Esophagus muscularis mucosa (tissue), 4 donors: Measurements from ENCODE around the gene TP53INP2. TPM values are rescaled to one million over a fixed set of nuclear protein-coding genes. Genes with fewer than 3 reads are reported as not detected.

Source experiments
- DNase-seq: peaks from one replicate; pipeline ENCODE4 v3.0.0-alpha.2; 2017; ENCODE audit errors: extremely low spot score
- H3K27ac ChIP-seq, 4 donors: fragments of 200-600 bp; sonication (generic); replicated peaks in 1 of 4; 1 replicate in 3 of 4; 2 replicates in 1 of 4; pipeline ENCODE4 v1.5.1; 2016 to 2019; ENCODE audit warnings: mild to moderate bottlenecking in 1 of 4
- H3K27me3 ChIP-seq, 4 donors: fragments of 200-600 bp; sonication (generic); one replicate each; pipeline versions ENCODE4 v1.5.1 to v1.6.0; 2016 to 2019
- H3K36me3 ChIP-seq, 4 donors: fragments of 200-600 bp; sonication (generic); one replicate each; pipeline ENCODE4 v1.5.1; 2016 to 2019
- H3K4me1 ChIP-seq, 4 donors: fragments of 200-600 bp; sonication (generic); one replicate each; pipeline ENCODE4 v1.5.1; 2016 to 2019
- H3K4me3 ChIP-seq, 4 donors: fragments of 200-600 bp; sonication (generic); 1 replicate in 2 of 4; 2 replicates in 2 of 4; pipeline ENCODE4 v1.5.1; 2016 to 2019; ENCODE audit warnings: mild to moderate bottlenecking in 4 of 4, moderate library complexity in 1 of 4
- H3K9me3 ChIP-seq, 4 donors: fragments of 200-600 bp; sonication (generic); 1 replicate in 3 of 4; 2 replicates in 1 of 4; pipeline ENCODE4 v1.5.1; 2016 to 2019
- EP300 ChIP-seq: sonication (generic); formaldehyde crosslinking; IDR thresholded peaks from one replicate; pipeline ENCODE4 v1.6.1; 2017; ENCODE audit warnings: antibody characterized with exemption
- POLR2A ChIP-seq: fragments of 450-650 bp; IDR thresholded peaks from one replicate; pipeline ENCODE4 v1.6.1; 2017; ENCODE audit warnings: antibody characterized with exemption, moderate library complexity, mild to moderate bottlenecking, low read depth
- POLR2AphosphoS5 ChIP-seq, 2 donors: sonication (generic); formaldehyde crosslinking; IDR thresholded peaks; one replicate each; pipeline ENCODE4 v1.6.1; 2017; ENCODE audit warnings: antibody characterized with exemption in 2 of 2
- WGBS: methylation state at CpG from one replicate; pipeline ENCODE4 v1.1.5; 2018; 5-methylcytosine and 5-hydroxymethylcytosine counted together
- intact Hi-C: fragments of 100-400 bp; cut with DNase I; formaldehyde crosslinking; loops from one replicate; pipeline ENCODE4 v1.15.1; 2023
- total RNA-seq, 4 donors: library from RNA; depleted of rRNA; stranded (reverse); fragments of >200 nt; gene quantifications; one replicate each; pipeline versions ENCODE4 v1.1.0 to v1.2.1, GENCODE V29; 2016
- TF ChIP-seq, protein P1 (sequence below), 3 experiments: fragments of 200-600 bp in 2 of 3; fragments of 450-650 bp in 1 of 3; sonication (generic) in 2 of 3; IDR thresholded peaks; one replicate each; pipeline ENCODE4 v1.5.1; 2017 to 2019; ENCODE audit warnings: antibody characterized with exemption in 3 of 3, mild to moderate bottlenecking in 2 of 3, moderate library complexity in 1 of 3

The TP53INP2 gene
- total RNA-seq, 4 donors from 2014 or later, result 37.1 to 73.1 (median 62.5) TPM

DNA sequence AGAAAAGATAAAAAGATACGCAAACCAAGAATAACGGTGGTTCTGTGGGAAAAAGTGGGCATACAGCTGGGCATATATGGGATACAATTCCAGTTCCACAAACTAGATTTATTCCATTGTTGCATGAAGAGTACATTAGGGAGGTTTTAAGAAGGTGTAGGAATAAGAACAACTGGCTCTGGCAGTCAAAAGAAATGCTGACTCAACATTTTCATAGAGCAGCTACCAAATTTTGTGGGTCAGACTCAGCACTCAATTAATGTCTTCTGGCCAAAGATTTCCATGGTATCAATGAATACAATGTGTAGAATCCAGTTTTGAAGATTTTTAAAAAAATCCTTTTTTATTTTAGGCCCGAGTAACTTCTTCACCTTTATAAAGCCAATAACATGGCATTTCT lies 40.2 kb downstream of the TP53INP2 start:
- WGBS, result 94% methylated on average over 3 of the region's 3 CpGs
- no peaks in the 10 kb centered on the region for H3K27me3 ChIP-seq
- peaks cover 28 to 86% (median 83%) of the 10 kb centered on the region in 4 donors for H3K36me3 ChIP-seq
- DNase-seq, result no peak
- TF ChIP-seq, protein P1, sequence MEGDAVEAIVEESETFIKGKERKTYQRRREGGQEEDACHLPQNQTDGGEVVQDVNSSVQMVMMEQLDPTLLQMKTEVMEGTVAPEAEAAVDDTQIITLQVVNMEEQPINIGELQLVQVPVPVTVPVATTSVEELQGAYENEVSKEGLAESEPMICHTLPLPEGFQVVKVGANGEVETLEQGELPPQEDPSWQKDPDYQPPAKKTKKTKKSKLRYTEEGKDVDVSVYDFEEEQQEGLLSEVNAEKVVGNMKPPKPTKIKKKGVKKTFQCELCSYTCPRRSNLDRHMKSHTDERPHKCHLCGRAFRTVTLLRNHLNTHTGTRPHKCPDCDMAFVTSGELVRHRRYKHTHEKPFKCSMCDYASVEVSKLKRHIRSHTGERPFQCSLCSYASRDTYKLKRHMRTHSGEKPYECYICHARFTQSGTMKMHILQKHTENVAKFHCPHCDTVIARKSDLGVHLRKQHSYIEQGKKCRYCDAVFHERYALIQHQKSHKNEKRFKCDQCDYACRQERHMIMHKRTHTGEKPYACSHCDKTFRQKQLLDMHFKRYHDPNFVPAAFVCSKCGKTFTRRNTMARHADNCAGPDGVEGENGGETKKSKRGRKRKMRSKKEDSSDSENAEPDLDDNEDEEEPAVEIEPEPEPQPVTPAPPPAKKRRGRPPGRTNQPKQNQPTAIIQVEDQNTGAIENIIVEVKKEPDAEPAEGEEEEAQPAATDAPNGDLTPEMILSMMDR (IDR thresholded peaks at IDR 0.05), result no peak
- TF ChIP-seq POLR2AphosphoS5 (IDR thresholded peaks at IDR 0.05) (no peak), EP300 (no peak), POLR2A (no peak)
- no peaks in the 10 kb centered on the region for H3K4me1 ChIP-seq
- no peak overlapping the region for H3K27ac ChIP-seq
- H3K4me3 ChIP-seq, result no peak overlapping the region
- H3K9me3 ChIP-seq, result no peaks in the 10 kb centered on the region
- intact Hi-C loops, result no loop called here

DNA sequence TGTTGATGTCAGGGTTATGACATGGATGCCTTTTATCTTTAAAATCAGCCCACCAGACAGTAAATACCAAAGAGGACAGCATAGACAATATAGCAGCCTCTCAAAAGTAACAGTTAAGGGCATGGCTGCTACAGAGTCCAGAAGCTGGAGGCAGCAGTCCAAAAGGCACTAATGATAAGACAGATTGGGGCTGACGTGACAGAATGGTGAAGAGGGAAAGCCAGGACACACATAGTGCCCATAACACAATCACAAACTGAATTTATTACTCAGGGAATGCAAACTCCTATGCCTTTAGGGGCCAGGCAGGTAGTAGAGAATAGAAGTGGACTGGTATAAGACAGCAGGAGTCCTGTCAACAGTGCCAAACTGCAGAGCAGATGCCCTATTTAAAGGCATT lies 40.7 kb downstream of the TP53INP2 start:
- Histone ChIP-seq H3K4me1 (no peaks in the 10 kb centered on the region), H3K27me3 (no peaks in the 10 kb centered on the region), H3K36me3 (peaks cover 33 to 86% (median 83%) of the 10 kb centered on the region in 4 donors), H3K4me3 (no peak overlapping the region), H3K27ac (no peak overlapping the region), H3K9me3 (no peaks in the 10 kb centered on the region)
- no peak for DNase-seq
- TF ChIP-seq POLR2A, result no peak
- WGBS, result 56% methylated on average over 1 of the region's 1 CpG
- intact Hi-C loops, result no loop called here

DNA sequence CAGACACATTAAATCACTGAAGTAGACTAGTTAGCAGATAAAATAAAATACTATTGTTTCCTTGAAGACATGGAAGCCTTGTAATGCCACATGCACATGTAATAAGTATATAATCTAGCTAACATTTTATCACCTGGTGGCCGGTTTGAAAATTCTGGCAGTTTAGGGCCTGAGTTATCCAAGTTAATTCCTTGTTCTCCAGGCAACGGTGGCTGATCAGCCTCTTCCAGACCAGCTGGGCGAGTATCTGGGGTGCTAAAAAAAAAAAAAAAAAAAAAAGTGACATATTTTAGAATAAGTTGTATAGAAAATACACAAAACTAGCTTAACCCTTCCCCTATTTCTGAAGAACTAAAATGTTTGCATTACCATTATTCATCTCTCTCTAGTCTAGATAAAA lies 42.5 kb downstream of the TP53INP2 start:
- H3K27ac ChIP-seq, result no peak overlapping the region
- peaks cover 43 to 83% (median 77%) of the 10 kb centered on the region in 4 donors for H3K36me3 ChIP-seq
- 86% methylated on average over 3 of the region's 3 CpGs for WGBS
- no peak for DNase-seq
- H3K9me3 ChIP-seq, result no peaks in the 10 kb centered on the region
- intact Hi-C loops, result no loop called here
- H3K4me1 ChIP-seq, result no peaks in the 10 kb centered on the region
- no peaks in the 10 kb centered on the region for H3K27me3 ChIP-seq
- TF ChIP-seq, protein P1 (IDR thresholded peaks at IDR 0.05), result no peak
- no peak for TF ChIP-seq POLR2A
- TF ChIP-seq POLR2AphosphoS5 (IDR thresholded peaks at IDR 0.05), result no peak
- no peak for TF ChIP-seq EP300
- H3K4me3 ChIP-seq, result no peak overlapping the region

DNA sequence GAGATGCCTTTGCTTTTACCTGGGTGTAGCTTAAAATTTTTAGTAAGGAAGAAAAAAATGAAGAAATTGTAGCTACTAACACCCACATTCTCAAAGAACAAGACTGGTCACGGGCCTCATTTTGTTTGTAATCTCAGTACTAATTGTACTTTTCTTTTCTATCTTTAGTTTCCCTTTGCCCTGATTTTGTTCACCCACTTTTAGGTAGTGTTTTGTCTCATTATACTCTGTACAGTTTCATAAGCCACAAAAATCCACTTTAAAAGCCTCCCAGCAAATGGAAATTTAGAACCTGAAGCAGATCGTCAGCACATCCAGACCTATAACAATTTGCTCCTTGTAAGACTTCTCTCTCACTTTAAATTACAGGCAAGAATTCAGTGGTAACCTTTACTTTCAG lies 43.3 kb downstream of the TP53INP2 start:
- no peak overlapping the region for H3K27ac ChIP-seq
- DNase-seq, result no peak
- 91% methylated on average over 2 of the region's 2 CpGs for WGBS

DNA sequence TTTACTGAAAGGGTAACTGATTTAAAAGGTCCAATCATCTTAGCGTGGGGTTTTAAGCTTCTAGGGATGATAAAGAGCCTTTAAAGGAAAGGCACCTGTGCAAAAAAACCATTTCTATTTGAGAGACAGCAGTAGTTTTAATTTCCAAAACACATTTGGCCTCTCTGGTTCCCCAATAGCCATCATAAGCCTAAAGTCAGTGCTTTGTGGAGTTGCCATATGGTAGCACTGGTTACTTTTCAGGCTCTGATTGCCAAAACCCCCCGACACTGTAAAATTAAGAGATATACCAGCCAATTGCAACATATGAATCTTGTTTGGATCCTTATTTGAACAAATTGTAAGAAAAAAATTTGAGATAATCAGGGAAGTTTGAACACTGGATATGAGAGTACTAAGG lies 44.6 kb downstream of the TP53INP2 start:
- Histone ChIP-seq H3K4me1 (no peaks in the 10 kb centered on the region), H3K36me3 (peaks cover 42 to 83% (median 76%) of the 10 kb centered on the region in 4 donors), H3K4me3 (no peak overlapping the region), H3K27ac (no peak overlapping the region), H3K27me3 (no peaks in the 10 kb centered on the region), H3K9me3 (no peaks in the 10 kb centered on the region)
- TF ChIP-seq EP300 (no peak), POLR2AphosphoS5 (IDR thresholded peaks at IDR 0.05) (no peak), POLR2A (no peak)
- intact Hi-C loops, result no loop called here
- 96% methylated on average over 2 of the region's 2 CpGs for WGBS
- DNase-seq, result no peak

More for the DNA sequence above, 43.3 kb downstream of the TP53INP2 start:
- TF ChIP-seq, protein P1 (IDR thresholded peaks at IDR 0.05), result no peak
- TF ChIP-seq POLR2AphosphoS5 (IDR thresholded peaks at IDR 0.05) (no peak), POLR2A (no peak), EP300 (no peak)
- Histone ChIP-seq H3K9me3 (no peaks in the 10 kb centered on the region), H3K27me3 (no peaks in the 10 kb centered on the region), H3K4me1 (no peaks in the 10 kb centered on the region), H3K4me3 (no peak overlapping the region), H3K36me3 (peaks cover 45 to 83% (median 77%) of the 10 kb centered on the region in 4 donors)
- intact Hi-C loops, result no loop called here

DNA sequence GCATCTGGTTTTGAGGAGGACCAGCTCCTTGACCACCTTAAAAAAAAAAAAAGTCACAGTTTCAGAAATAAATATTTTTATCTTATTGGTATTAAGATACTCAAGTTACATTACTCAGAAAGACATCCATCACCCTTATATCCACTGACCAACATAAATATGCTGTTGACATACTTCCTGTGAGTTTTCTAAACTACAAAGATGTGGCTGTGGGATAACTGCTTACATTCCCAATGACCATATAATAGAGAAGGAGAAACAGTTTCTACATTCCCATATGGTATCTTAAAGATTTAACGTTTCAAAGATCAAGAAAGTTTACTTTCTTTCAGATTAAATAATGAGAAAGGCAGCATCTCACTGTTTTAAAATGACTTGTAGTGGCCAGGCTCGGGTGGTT lies 46.3 kb downstream of the TP53INP2 start:
- no peaks in the 10 kb centered on the region for H3K9me3 ChIP-seq
- H3K27ac ChIP-seq, result no peak overlapping the region
- 75% methylated on average over 2 of the region's 2 CpGs for WGBS
- H3K4me1 ChIP-seq, result no peaks in the 10 kb centered on the region
- no peaks in the 10 kb centered on the region for H3K27me3 ChIP-seq
- TF ChIP-seq EP300 (no peak), POLR2AphosphoS5 (IDR thresholded peaks at IDR 0.05) (no peak), POLR2A (no peak)
- TF ChIP-seq, protein P1 (IDR thresholded peaks at IDR 0.05), result no peak
- no peak overlapping the region for H3K4me3 ChIP-seq
- intact Hi-C loops, result no loop called here
- H3K36me3 ChIP-seq, result peaks cover 44 to 84% (median 75%) of the 10 kb centered on the region in 4 donors
- DNase-seq, result no peak
